HepG2 (cell line): Measurements from ENCODE around the gene VRK1.

ENCODE experiments used
- ARID2 ChIP-seq: sonication (generic); formaldehyde crosslinking; IDR thresholded peaks from 2 replicates; pipeline ENCODE4 v1.8.1; 2022; ENCODE audit warnings: mild to moderate bottlenecking, missing genetic modification reagents, borderline replicate concordance
- KAT8 ChIP-seq: IDR thresholded peaks from 2 replicates; pipeline ENCODE4 v1.6.1; 2016; ENCODE audit warnings: missing genetic modification reagents, missing compliant biosample characterization
- MTA1 ChIP-seq: sonication (generic); formaldehyde crosslinking; IDR thresholded peaks from 2 replicates; pipeline ENCODE4 v1.4.0; 2020; ENCODE audit warnings: missing genetic modification reagents, mild to moderate bottlenecking, borderline replicate concordance
- PITX1 ChIP-seq: sonication (generic); formaldehyde crosslinking; IDR thresholded peaks from 2 replicates; pipeline ENCODE4 v1.5.1; 2020; ENCODE audit warnings: mild to moderate bottlenecking, missing genetic modification reagents
- RFX5 ChIP-seq: IDR thresholded peaks from 2 replicates; pipeline ENCODE4 v1.6.1; 2011; ENCODE audit warnings: low read depth, low read length, improper control_type of control experiment
- SRF ChIP-seq: IDR thresholded peaks from 2 replicates; pipeline ENCODE4 v1.6.1; 2011; ENCODE audit warnings: mild to moderate bottlenecking, low read depth, low read length, moderate library complexity
- YEATS2 ChIP-seq: sonication (generic); formaldehyde crosslinking; IDR thresholded peaks from 2 replicates; pipeline ENCODE4 v1.4.0; 2020; ENCODE audit warnings: missing genetic modification reagents, borderline replicate concordance
- ZNF776 ChIP-seq: sonication (generic); formaldehyde crosslinking; IDR thresholded peaks from 2 replicates; pipeline ENCODE4 v1.4.0; 2020; ENCODE audit warnings: mild to moderate bottlenecking, missing genetic modification reagents
- TF ChIP-seq, protein P1 (sequence below): sonication (generic); formaldehyde crosslinking; IDR thresholded peaks from 2 replicates; pipeline ENCODE4 v1.4.0; 2020; ENCODE audit warnings: missing genetic modification reagents
- TF ChIP-seq, protein P2 (sequence below): sonication (generic); formaldehyde crosslinking; IDR thresholded peaks from 2 replicates; pipeline ENCODE4 v1.4.0; 2020; ENCODE audit warnings: missing genetic modification reagents
- TF ChIP-seq, protein P3 (sequence below): sonication (generic); formaldehyde crosslinking; IDR thresholded peaks from 2 replicates; pipeline ENCODE4 v1.5.0; 2020; ENCODE audit warnings: mild to moderate bottlenecking, missing genetic modification reagents, moderate library complexity
- TF ChIP-seq, protein P4 (sequence below), 2 experiments: IDR thresholded peaks; 2 replicates each; pipeline ENCODE4 v1.6.1; 2011 to 2012; ENCODE audit warnings: low read length in 2 of 2, borderline replicate concordance in 1 of 2, low read depth in 1 of 2, mild to moderate bottlenecking in 1 of 2, moderate library complexity in 1 of 2

DNA sequence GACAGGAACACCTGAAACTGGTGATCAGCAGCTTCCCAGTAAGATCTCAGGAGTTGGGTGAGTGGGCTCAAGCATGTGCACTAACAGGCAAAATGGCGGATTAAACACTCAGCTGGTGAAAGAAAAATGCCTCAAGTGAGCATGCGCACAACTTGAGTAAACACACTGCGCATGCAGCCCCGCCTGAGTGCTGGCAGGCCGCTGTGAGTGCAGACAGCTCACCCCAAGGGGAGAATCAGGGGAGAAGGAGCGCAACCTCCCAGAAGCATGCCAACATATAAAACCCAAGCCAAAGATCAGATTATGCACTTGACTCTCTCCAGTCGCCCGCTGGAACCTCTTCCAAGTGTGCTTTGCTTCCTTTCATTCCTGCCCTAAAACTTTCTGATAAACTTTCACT is 125.8 kb downstream of the VRK1 start:
- no peak for TF ChIP-seq SRF
- TF ChIP-seq, protein P1, sequence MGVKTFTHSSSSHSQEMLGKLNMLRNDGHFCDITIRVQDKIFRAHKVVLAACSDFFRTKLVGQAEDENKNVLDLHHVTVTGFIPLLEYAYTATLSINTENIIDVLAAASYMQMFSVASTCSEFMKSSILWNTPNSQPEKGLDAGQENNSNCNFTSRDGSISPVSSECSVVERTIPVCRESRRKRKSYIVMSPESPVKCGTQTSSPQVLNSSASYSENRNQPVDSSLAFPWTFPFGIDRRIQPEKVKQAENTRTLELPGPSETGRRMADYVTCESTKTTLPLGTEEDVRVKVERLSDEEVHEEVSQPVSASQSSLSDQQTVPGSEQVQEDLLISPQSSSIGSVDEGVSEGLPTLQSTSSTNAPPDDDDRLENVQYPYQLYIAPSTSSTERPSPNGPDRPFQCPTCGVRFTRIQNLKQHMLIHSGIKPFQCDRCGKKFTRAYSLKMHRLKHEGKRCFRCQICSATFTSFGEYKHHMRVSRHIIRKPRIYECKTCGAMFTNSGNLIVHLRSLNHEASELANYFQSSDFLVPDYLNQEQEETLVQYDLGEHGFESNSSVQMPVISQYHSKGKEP (CRISPR knock-in tag), result no peak
- no peak for TF ChIP-seq RFX5
- TF ChIP-seq PITX1, result no peak
- TF ChIP-seq, protein P2, sequence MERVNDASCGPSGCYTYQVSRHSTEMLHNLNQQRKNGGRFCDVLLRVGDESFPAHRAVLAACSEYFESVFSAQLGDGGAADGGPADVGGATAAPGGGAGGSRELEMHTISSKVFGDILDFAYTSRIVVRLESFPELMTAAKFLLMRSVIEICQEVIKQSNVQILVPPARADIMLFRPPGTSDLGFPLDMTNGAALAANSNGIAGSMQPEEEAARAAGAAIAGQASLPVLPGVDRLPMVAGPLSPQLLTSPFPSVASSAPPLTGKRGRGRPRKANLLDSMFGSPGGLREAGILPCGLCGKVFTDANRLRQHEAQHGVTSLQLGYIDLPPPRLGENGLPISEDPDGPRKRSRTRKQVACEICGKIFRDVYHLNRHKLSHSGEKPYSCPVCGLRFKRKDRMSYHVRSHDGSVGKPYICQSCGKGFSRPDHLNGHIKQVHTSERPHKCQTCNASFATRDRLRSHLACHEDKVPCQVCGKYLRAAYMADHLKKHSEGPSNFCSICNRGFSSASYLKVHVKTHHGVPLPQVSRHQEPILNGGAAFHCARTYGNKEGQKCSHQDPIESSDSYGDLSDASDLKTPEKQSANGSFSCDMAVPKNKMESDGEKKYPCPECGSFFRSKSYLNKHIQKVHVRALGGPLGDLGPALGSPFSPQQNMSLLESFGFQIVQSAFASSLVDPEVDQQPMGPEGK (CRISPR knock-in tag), result no peak
- no peak for TF ChIP-seq YEATS2
- TF ChIP-seq KAT8 (CRISPR knock-in tag), result no peak
- TF ChIP-seq ARID2 (CRISPR knock-in tag), result no peak
- TF ChIP-seq, protein P3, sequence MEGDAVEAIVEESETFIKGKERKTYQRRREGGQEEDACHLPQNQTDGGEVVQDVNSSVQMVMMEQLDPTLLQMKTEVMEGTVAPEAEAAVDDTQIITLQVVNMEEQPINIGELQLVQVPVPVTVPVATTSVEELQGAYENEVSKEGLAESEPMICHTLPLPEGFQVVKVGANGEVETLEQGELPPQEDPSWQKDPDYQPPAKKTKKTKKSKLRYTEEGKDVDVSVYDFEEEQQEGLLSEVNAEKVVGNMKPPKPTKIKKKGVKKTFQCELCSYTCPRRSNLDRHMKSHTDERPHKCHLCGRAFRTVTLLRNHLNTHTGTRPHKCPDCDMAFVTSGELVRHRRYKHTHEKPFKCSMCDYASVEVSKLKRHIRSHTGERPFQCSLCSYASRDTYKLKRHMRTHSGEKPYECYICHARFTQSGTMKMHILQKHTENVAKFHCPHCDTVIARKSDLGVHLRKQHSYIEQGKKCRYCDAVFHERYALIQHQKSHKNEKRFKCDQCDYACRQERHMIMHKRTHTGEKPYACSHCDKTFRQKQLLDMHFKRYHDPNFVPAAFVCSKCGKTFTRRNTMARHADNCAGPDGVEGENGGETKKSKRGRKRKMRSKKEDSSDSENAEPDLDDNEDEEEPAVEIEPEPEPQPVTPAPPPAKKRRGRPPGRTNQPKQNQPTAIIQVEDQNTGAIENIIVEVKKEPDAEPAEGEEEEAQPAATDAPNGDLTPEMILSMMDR (CRISPR knock-in tag), result no peak
- TF ChIP-seq, protein P4, sequence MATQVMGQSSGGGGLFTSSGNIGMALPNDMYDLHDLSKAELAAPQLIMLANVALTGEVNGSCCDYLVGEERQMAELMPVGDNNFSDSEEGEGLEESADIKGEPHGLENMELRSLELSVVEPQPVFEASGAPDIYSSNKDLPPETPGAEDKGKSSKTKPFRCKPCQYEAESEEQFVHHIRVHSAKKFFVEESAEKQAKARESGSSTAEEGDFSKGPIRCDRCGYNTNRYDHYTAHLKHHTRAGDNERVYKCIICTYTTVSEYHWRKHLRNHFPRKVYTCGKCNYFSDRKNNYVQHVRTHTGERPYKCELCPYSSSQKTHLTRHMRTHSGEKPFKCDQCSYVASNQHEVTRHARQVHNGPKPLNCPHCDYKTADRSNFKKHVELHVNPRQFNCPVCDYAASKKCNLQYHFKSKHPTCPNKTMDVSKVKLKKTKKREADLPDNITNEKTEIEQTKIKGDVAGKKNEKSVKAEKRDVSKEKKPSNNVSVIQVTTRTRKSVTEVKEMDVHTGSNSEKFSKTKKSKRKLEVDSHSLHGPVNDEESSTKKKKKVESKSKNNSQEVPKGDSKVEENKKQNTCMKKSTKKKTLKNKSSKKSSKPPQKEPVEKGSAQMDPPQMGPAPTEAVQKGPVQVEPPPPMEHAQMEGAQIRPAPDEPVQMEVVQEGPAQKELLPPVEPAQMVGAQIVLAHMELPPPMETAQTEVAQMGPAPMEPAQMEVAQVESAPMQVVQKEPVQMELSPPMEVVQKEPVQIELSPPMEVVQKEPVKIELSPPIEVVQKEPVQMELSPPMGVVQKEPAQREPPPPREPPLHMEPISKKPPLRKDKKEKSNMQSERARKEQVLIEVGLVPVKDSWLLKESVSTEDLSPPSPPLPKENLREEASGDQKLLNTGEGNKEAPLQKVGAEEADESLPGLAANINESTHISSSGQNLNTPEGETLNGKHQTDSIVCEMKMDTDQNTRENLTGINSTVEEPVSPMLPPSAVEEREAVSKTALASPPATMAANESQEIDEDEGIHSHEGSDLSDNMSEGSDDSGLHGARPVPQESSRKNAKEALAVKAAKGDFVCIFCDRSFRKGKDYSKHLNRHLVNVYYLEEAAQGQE (IDR thresholded peaks at IDR 0.05; ENCODE audit: borderline replicate concordance in 1 of 2, low read depth in 1 of 2, low read length in 2 of 2), result no peak
- no peak for TF ChIP-seq MTA1
- TF ChIP-seq ZNF776 (CRISPR knock-in tag), result no peak
